Measurements from ENCODE around the gene PRDM2.
A peak's percentile ranks its signal among the peaks of the same experiment; 100 is the strongest.

PRDM2 gene

GRCh38 chr1:13770743-13771142 is 70.8 kb downstream of the PRDM2 start (continued):
- TF ChIP-seq, protein P1, sequence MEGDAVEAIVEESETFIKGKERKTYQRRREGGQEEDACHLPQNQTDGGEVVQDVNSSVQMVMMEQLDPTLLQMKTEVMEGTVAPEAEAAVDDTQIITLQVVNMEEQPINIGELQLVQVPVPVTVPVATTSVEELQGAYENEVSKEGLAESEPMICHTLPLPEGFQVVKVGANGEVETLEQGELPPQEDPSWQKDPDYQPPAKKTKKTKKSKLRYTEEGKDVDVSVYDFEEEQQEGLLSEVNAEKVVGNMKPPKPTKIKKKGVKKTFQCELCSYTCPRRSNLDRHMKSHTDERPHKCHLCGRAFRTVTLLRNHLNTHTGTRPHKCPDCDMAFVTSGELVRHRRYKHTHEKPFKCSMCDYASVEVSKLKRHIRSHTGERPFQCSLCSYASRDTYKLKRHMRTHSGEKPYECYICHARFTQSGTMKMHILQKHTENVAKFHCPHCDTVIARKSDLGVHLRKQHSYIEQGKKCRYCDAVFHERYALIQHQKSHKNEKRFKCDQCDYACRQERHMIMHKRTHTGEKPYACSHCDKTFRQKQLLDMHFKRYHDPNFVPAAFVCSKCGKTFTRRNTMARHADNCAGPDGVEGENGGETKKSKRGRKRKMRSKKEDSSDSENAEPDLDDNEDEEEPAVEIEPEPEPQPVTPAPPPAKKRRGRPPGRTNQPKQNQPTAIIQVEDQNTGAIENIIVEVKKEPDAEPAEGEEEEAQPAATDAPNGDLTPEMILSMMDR (tag by site-specific recombination; IDR thresholded peaks at IDR 0.05): no peak
- TF ChIP-seq ZNF175 (tag by site-specific recombination; IDR thresholded peaks at IDR 0.05) (no peak), ZNF112 (tag by site-specific recombination; IDR thresholded peaks at IDR 0.05) (no peak), SP7 (tag by site-specific recombination; IDR thresholded peaks at IDR 0.05) (no peak), ZNF707 (tag by site-specific recombination; IDR thresholded peaks at IDR 0.05) (no peak), GLI2 (tag by site-specific recombination; IDR thresholded peaks at IDR 0.05; ENCODE audit: borderline replicate concordance, low read depth) (peak; percentile 25; the same call in 1 of the 2 replicates), ZNF768 (tag by site-specific recombination; IDR thresholded peaks at IDR 0.05) (no peak), ZNF785 (tag by site-specific recombination; IDR thresholded peaks at IDR 0.05) (no peak), ZSCAN18 (tag by site-specific recombination; IDR thresholded peaks at IDR 0.05) (no peak), OSR2 (tag by site-specific recombination; IDR thresholded peaks at IDR 0.05) (0 out of 2 replicates have a peak, but pooled peaks have one; percentile 26), ZNF426 (tag by site-specific recombination; IDR thresholded peaks at IDR 0.05) (no peak), ZNF529 (tag by site-specific recombination; IDR thresholded peaks at IDR 0.05; ENCODE audit: insufficient replicate concordance) (no peak), ZNF114 (tag by site-specific recombination; IDR thresholded peaks at IDR 0.05) (no peak), ZNF19 (tag by site-specific recombination; IDR thresholded peaks at IDR 0.05; ENCODE audit: low read depth) (no peak), ZNF10 (tag by site-specific recombination; IDR thresholded peaks at IDR 0.05) (0 out of 2 replicates have a peak, but pooled peaks have one; percentile 46)
- TF ChIP-seq, protein P2, sequence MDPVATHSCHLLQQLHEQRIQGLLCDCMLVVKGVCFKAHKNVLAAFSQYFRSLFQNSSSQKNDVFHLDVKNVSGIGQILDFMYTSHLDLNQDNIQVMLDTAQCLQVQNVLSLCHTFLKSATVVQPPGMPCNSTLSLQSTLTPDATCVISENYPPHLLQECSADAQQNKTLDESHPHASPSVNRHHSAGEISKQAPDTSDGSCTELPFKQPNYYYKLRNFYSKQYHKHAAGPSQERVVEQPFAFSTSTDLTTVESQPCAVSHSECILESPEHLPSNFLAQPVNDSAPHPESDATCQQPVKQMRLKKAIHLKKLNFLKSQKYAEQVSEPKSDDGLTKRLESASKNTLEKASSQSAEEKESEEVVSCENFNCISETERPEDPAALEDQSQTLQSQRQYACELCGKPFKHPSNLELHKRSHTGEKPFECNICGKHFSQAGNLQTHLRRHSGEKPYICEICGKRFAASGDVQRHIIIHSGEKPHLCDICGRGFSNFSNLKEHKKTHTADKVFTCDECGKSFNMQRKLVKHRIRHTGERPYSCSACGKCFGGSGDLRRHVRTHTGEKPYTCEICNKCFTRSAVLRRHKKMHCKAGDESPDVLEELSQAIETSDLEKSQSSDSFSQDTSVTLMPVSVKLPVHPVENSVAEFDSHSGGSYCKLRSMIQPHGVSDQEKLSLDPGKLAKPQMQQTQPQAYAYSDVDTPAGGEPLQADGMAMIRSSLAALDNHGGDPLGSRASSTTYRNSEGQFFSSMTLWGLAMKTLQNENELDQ (tag by site-specific recombination; IDR thresholded peaks at IDR 0.05; ENCODE audit: low read depth): no peak
- TF ChIP-seq, protein P3, sequence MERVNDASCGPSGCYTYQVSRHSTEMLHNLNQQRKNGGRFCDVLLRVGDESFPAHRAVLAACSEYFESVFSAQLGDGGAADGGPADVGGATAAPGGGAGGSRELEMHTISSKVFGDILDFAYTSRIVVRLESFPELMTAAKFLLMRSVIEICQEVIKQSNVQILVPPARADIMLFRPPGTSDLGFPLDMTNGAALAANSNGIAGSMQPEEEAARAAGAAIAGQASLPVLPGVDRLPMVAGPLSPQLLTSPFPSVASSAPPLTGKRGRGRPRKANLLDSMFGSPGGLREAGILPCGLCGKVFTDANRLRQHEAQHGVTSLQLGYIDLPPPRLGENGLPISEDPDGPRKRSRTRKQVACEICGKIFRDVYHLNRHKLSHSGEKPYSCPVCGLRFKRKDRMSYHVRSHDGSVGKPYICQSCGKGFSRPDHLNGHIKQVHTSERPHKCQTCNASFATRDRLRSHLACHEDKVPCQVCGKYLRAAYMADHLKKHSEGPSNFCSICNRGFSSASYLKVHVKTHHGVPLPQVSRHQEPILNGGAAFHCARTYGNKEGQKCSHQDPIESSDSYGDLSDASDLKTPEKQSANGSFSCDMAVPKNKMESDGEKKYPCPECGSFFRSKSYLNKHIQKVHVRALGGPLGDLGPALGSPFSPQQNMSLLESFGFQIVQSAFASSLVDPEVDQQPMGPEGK (tag by site-specific recombination; IDR thresholded peaks at IDR 0.05): no peak

DNA sequence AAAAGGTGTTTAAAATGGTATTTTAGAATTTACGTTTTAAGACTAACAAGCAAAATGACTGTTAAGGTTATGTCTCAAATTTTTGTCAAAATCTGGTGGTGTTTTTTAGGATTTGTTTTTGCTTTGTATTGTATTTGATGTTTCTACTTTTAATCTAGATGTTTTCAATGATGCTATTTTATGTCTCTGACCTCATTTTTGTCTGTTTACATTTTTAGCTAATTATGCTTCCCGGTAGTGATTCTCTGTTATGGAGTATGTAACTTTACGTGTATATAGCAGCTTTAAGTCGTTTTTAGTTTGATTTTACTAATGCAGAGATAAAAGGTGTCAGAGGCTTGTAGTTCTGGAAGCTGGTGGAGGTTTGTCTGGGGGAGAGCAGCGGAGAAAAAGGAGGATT is 71.8 kb downstream of the PRDM2 start:
- H3K27ac ChIP-seq (ENCODE audit: extremely low read depth, low read depth, low read length): no peak overlapping the region
- no peaks in the 10 kb centered on the region for H3K9me3 ChIP-seq (ENCODE audit: control insufficient read depth, insufficient read depth, low read depth, low read length)
- peaks cover 13% of the 10 kb centered on the region; the same call in 1 of the 2 replicates for H3K4me1 ChIP-seq (ENCODE audit: control insufficient read depth, insufficient read depth, low read length)
- 0 out of 2 replicates have a peak, but pooled peaks have one; percentile 35 for TF ChIP-seq ZEB2 (tag by site-specific recombination; IDR thresholded peaks at IDR 0.05)
- TF ChIP-seq, protein P4, sequence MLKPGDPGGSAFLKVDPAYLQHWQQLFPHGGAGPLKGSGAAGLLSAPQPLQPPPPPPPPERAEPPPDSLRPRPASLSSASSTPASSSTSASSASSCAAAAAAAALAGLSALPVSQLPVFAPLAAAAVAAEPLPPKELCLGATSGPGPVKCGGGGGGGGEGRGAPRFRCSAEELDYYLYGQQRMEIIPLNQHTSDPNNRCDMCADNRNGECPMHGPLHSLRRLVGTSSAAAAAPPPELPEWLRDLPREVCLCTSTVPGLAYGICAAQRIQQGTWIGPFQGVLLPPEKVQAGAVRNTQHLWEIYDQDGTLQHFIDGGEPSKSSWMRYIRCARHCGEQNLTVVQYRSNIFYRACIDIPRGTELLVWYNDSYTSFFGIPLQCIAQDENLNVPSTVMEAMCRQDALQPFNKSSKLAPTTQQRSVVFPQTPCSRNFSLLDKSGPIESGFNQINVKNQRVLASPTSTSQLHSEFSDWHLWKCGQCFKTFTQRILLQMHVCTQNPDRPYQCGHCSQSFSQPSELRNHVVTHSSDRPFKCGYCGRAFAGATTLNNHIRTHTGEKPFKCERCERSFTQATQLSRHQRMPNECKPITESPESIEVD (tag by site-specific recombination; IDR thresholded peaks at IDR 0.05): 0 out of 2 replicates have a peak, but pooled peaks have one; percentile 35
- TF ChIP-seq ZNF366 (tag by site-specific recombination; conservative IDR thresholded peaks at IDR 0.05): 0 out of 2 replicates have a peak, but pooled peaks have one; percentile 12
- TF ChIP-seq ZNF600 (tag by site-specific recombination; IDR thresholded peaks at IDR 0.05): peak; percentile 45; the same call in 1 of the 2 replicates
- TF ChIP-seq ZFHX2 (tag by site-specific recombination; conservative IDR thresholded peaks at IDR 0.05): no peak
- no peak for TF ChIP-seq ZNF677 (tag by site-specific recombination; IDR thresholded peaks at IDR 0.05)
- TF ChIP-seq ZNF629 (tag by site-specific recombination; IDR thresholded peaks at IDR 0.05): peak; percentile 54; the same call in 1 of the 2 replicates
- peaks cover 12 to 35% of the 10 kb centered on the region in 2 experiments for H3K36me3 ChIP-seq (ENCODE audit: control insufficient read depth in 2 of 2, insufficient read depth in 1 of 2, low read length in 2 of 2)
- ChIA-PET POLR2A (interaction anchor here (1.1 to 1.8 kb wide), 2 partner anchors 22 to 23 kb away, joined by 4 to 6 read pairs; no protein-coding TSS in a partner anchor), CTCF (interaction anchor here (0.6 kb wide), 1 partner anchor 13 kb away, joined by 4 read pairs; no protein-coding TSS in a partner anchor)
- H3K4me3 ChIP-seq (ENCODE audit: low read depth, low read length): no peak overlapping the region

Measured in HEK293 (cell line).